ENCODE measurements around the gene FRZB. TPM values are rescaled to one million over a fixed set of nuclear protein-coding genes. Genes with fewer than 3 reads are reported as not detected.

Gene FRZB
- total RNA-seq, 6 experiments from 2014 or later: 0.06 to 0.17 (median 0.09) TPM; not detected in 3

DNA sequence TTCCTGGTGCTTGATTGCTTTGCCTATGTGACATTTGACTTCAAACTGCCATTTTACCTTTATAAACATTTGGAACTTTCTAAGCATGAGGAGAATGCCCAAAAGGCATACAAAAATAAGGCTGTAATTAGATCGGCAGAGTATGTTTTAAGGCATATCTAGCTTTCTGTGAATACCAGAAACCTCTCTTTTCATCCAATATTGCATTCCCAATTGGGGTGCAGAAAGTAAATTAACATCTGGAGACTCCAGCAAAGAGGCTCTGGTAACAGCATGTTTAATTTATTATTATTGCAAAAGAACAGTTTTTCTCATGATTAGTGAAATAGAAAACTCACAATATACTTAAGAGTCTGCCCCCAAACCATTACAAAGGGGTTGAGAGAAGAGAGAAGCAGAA is 32.1 kb downstream of the FRZB start:
- no peak for DNase-seq
- Mint-ChIP-seq H3K4me3 (no peak overlapping the region), H3K27ac (no peak overlapping the region), H3K36me3 (ENCODE audit: low read depth) (no peaks in the 10 kb centered on the region), H3K9me3 (no peaks in the 10 kb centered on the region), H3K4me1 (ENCODE audit: low read depth) (no peaks in the 10 kb centered on the region), H3K27me3 (ENCODE audit: insufficient read depth) (peaks cover 24% of the 10 kb centered on the region)
- TF ChIP-seq, protein P1, sequence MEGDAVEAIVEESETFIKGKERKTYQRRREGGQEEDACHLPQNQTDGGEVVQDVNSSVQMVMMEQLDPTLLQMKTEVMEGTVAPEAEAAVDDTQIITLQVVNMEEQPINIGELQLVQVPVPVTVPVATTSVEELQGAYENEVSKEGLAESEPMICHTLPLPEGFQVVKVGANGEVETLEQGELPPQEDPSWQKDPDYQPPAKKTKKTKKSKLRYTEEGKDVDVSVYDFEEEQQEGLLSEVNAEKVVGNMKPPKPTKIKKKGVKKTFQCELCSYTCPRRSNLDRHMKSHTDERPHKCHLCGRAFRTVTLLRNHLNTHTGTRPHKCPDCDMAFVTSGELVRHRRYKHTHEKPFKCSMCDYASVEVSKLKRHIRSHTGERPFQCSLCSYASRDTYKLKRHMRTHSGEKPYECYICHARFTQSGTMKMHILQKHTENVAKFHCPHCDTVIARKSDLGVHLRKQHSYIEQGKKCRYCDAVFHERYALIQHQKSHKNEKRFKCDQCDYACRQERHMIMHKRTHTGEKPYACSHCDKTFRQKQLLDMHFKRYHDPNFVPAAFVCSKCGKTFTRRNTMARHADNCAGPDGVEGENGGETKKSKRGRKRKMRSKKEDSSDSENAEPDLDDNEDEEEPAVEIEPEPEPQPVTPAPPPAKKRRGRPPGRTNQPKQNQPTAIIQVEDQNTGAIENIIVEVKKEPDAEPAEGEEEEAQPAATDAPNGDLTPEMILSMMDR (IDR thresholded peaks at IDR 0.05): no peak

DNA sequence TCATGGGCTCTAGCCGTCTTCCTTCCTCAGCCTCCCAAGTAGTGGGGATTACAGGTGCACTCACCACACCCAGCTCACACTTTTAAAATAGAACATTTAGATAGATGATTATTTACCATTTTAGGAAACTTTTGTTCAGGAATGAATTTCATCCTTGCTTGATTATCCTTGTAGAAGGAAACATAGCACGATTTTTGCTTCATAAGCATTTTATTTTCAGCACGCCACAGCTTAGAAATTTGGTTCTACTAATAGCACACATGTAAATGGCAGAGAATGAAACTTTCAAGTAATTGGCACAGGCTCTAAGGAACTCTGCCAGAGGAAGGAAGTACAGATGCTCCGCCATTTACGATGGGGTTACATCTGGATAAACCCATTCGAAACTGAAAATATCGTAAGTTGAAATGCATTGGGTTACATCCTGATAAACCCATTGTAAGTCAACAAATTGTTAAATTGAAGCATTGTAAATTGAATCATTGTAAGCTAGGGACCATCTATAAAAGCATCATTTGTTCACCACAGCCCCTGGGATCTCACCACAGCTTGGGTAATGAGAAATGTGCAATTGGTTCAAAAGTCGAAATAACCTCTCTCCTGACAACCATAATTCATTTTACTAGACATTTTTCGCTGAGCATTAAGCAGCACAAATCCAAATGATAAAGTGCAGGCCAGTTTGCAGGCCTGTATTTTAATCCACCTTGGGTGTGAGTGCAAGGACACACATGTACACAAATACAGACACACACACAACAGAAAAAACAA is 33.2 kb downstream of the FRZB start:
- DNase-seq: no peak
- Mint-ChIP-seq H3K4me1 (ENCODE audit: low read depth) (no peaks in the 10 kb centered on the region), H3K4me3 (no peak overlapping the region), H3K9me3 (no peaks in the 10 kb centered on the region), H3K36me3 (ENCODE audit: low read depth) (no peaks in the 10 kb centered on the region), H3K27me3 (ENCODE audit: insufficient read depth) (peaks cover 19% of the 10 kb centered on the region), H3K27ac (no peak overlapping the region)
- TF ChIP-seq, protein P1 (IDR thresholded peaks at IDR 0.05): no peak

DNA sequence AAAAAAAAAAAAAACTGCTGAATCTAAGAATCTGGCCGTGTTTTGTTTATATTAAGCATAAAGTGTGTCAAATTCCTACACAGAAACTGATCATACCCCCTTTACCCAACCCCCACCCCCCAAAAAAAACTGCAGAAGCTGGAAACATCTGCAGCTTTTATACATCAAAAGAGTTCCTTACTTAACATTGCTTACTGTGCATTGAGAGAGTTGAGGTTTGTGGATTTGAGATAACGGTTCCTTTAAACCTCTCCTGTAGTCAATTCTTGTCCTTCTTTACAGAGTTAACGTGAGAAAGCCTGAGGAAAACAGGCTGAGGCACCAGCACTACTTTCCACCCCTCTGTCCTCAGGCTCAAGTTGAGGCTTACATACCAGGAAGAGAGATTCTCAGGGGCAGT is 34.5 kb downstream of the FRZB start:
- Mint-ChIP-seq H3K36me3 (ENCODE audit: low read depth) (no peaks in the 10 kb centered on the region), H3K4me3 (no peak overlapping the region), H3K4me1 (ENCODE audit: low read depth) (no peaks in the 10 kb centered on the region), H3K27ac (no peak overlapping the region), H3K27me3 (ENCODE audit: insufficient read depth) (peaks cover 13% of the 10 kb centered on the region), H3K9me3 (no peaks in the 10 kb centered on the region)
- TF ChIP-seq, protein P1 (IDR thresholded peaks at IDR 0.05): no peak
- no peak for DNase-seq

DNA sequence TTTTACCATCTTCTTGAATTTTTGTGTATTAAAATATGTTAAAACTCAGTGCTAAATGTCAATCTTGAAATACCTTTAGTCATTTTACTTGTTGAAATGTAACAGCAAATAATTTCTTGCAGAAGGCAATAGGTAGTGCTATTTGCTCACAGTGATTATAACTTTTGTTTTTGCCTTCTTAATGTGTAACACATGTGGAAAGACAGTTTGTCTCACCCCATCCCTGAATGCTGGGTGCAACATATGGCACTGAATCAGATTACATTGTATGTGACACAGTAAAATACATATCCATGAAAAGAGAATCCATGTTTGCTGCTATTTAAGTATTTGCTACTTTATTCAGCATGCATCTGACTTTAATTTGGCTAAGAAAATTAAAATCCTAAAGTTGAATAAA is 35.3 kb downstream of the FRZB start:
- Mint-ChIP-seq H3K36me3 (ENCODE audit: low read depth) (no peaks in the 10 kb centered on the region), H3K9me3 (no peaks in the 10 kb centered on the region), H3K4me3 (no peak overlapping the region), H3K4me1 (ENCODE audit: low read depth) (no peaks in the 10 kb centered on the region), H3K27me3 (ENCODE audit: insufficient read depth) (peaks cover 9% of the 10 kb centered on the region), H3K27ac (no peak overlapping the region)
- no peak for DNase-seq
- TF ChIP-seq, protein P1 (IDR thresholded peaks at IDR 0.05): no peak

DNA sequence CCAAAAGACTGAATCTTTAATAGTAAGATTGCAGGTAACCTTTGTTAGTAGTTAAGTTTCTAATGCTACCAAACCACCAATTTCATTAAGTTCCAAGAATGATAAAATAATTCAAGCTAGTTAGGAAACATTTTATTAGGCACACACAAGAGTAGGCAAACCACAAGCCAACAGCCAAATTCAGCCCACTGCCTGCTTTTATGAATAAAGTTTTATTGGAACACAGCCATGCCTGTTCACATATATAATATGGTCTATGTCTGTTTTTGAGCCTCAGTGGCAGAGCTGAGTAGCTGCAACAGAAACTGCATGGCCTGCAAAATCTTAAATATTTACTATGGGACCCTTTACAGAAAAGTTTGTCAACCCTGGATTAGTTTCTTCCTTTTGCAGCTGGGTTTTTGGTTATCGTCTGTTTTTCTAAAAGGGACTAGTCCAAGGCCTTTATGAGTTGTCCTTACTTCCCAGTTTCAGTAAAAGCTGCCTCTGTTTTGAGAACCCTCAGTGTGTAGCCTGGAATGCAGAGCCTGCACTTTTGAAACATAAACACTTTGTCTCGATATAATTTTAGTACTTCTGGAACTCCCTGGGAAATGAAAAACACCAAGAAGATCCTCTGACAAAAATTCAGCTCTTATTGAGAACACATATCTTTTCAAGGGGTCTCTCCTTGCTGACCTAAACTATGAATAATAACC is 39.1 kb downstream of the FRZB start:
- no peaks in the 10 kb centered on the region for H3K4me1 Mint-ChIP-seq (ENCODE audit: low read depth)
- H3K36me3 Mint-ChIP-seq (ENCODE audit: low read depth): no peaks in the 10 kb centered on the region
- H3K4me3 Mint-ChIP-seq: no peak overlapping the region
- H3K9me3 Mint-ChIP-seq: no peaks in the 10 kb centered on the region
- TF ChIP-seq, protein P1 (IDR thresholded peaks at IDR 0.05): no peak
- no peak overlapping the region for H3K27ac Mint-ChIP-seq
- peaks cover 11% of the 10 kb centered on the region for H3K27me3 Mint-ChIP-seq (ENCODE audit: insufficient read depth)
- DNase-seq: no peak
